GM18861 (cell line): ENCODE data around the gene HSPBP1.

Experiments
- ATAC-seq: cut with Tn5 transposase; IDR thresholded peaks from one replicate; pipeline ENCODE4 v1.9.1; 2021; ENCODE audit not compliant: unreplicated experiment

The HSPBP1 gene

GRCh38 chr19:55256562-55257460 is 23.1 kb downstream of the HSPBP1 start:
- no peak for ATAC-seq

- no peak for ATAC-seq
Measured at GRCh38 chr19:55255618-55256423, 24.1 kb downstream of the HSPBP1 start.

- ATAC-seq: no peak
Measured at GRCh38 chr19:55254625-55254977, 25.3 kb downstream of the HSPBP1 start.

- ATAC-seq: peak; percentile 32
Measured at GRCh38 chr19:55253842-55254624, 25.9 kb downstream of the HSPBP1 start.

GRCh38 chr19:55252760-55253663 is 26.9 kb downstream of the HSPBP1 start:
- ATAC-seq: no peak

GRCh38 chr19:55251341-55252081 is 28.4 kb downstream of the HSPBP1 start:
- no peak for ATAC-seq

- ATAC-seq: no peak
Measured at GRCh38 chr19:55250262-55251036, 29.5 kb downstream of the HSPBP1 start.

- ATAC-seq: no peak
Measured at GRCh38 chr19:55249841-55250240, 30.1 kb downstream of the HSPBP1 start.

- no peak for ATAC-seq
Measured at GRCh38 chr19:55248704-55249103, 31.2 kb downstream of the HSPBP1 start.

GRCh38 chr19:55248166-55248675 is 31.7 kb downstream of the HSPBP1 start:
- no peak for ATAC-seq

- ATAC-seq: no peak
Measured at GRCh38 chr19:55247621-55248099, 32.2 kb downstream of the HSPBP1 start.

GRCh38 chr19:55246462-55247451 is 33.2 kb downstream of the HSPBP1 start:
- ATAC-seq: no peak

GRCh38 chr19:55245236-55245904 is 34.5 kb downstream of the HSPBP1 start:
- ATAC-seq: no peak

- no peak for ATAC-seq
Measured at GRCh38 chr19:55244004-55244680, 35.8 kb downstream of the HSPBP1 start.

- no peak for ATAC-seq
Measured at GRCh38 chr19:55242517-55242916, 37.4 kb downstream of the HSPBP1 start.

- no peak for ATAC-seq
Measured at GRCh38 chr19:55241935-55242464, 37.9 kb downstream of the HSPBP1 start.
